ENCODE results near the gene AP4M1.

AP4M1 gene

GRCh38 chr7:100061518-100062193 lies 39.8 kb upstream of the AP4M1 start:
- H3K27me3 ChIP-seq (ENCODE audit: insufficient read depth, poor library complexity, severe bottlenecking) = no peaks in the 10 kb centered on the region
- H3K4me3 ChIP-seq (ENCODE audit: severe bottlenecking) = no peak overlapping the region
- no peak overlapping the region for H3K27ac ChIP-seq (ENCODE audit: poor library complexity, severe bottlenecking)
- TF ChIP-seq CTCF (IDR thresholded peaks at IDR 0.05; ENCODE audit: poor library complexity, severe bottlenecking) = no peak
- DNase-seq (ENCODE audit: low spot score) (no peak), ATAC-seq (ENCODE audit: low read depth) (no peak)
- peaks cover 61% of the 10 kb centered on the region for H3K36me3 ChIP-seq (ENCODE audit: low read depth)
- H3K4me1 ChIP-seq (ENCODE audit: insufficient read depth, poor library complexity, severe bottlenecking) = no peaks in the 10 kb centered on the region
- H3K9me3 ChIP-seq (ENCODE audit: severe bottlenecking) = no peaks in the 10 kb centered on the region

- no peak overlapping the region for H3K27ac ChIP-seq (ENCODE audit: poor library complexity, severe bottlenecking)
- no peaks in the 10 kb centered on the region for H3K4me1 ChIP-seq (ENCODE audit: insufficient read depth, poor library complexity, severe bottlenecking)
- H3K4me3 ChIP-seq (ENCODE audit: severe bottlenecking) = no peak overlapping the region
- ATAC-seq (ENCODE audit: low read depth) = no peak
- no peak for TF ChIP-seq CTCF (IDR thresholded peaks at IDR 0.05; ENCODE audit: poor library complexity, severe bottlenecking)
- DNase-seq (ENCODE audit: low spot score) = no peak
- no peaks in the 10 kb centered on the region for H3K27me3 ChIP-seq (ENCODE audit: insufficient read depth, poor library complexity, severe bottlenecking)
- H3K9me3 ChIP-seq (ENCODE audit: severe bottlenecking) = no peaks in the 10 kb centered on the region
- H3K36me3 ChIP-seq (ENCODE audit: low read depth) = peaks cover 44% of the 10 kb centered on the region
Measured at GRCh38 chr7:100063376-100063775, 38.1 kb upstream of the AP4M1 start.

GRCh38 chr7:100064162-100064561 lies 37.3 kb upstream of the AP4M1 start:
- H3K27ac ChIP-seq (ENCODE audit: poor library complexity, severe bottlenecking) = no peak overlapping the region
- no peak for DNase-seq (ENCODE audit: low spot score)
- peaks cover 41% of the 10 kb centered on the region for H3K36me3 ChIP-seq (ENCODE audit: low read depth)
- H3K4me1 ChIP-seq (ENCODE audit: insufficient read depth, poor library complexity, severe bottlenecking) = no peaks in the 10 kb centered on the region
- ATAC-seq (ENCODE audit: low read depth) = no peak
- H3K4me3 ChIP-seq (ENCODE audit: severe bottlenecking) = no peak overlapping the region
- no peaks in the 10 kb centered on the region for H3K27me3 ChIP-seq (ENCODE audit: insufficient read depth, poor library complexity, severe bottlenecking)
- no peak for TF ChIP-seq CTCF (IDR thresholded peaks at IDR 0.05; ENCODE audit: poor library complexity, severe bottlenecking)
- peaks cover 3% of the 10 kb centered on the region for H3K9me3 ChIP-seq (ENCODE audit: severe bottlenecking)

- TF ChIP-seq CTCF (IDR thresholded peaks at IDR 0.05; ENCODE audit: poor library complexity, severe bottlenecking) = no peak
- no peak overlapping the region for H3K4me3 ChIP-seq (ENCODE audit: severe bottlenecking)
- no peaks in the 10 kb centered on the region for H3K27me3 ChIP-seq (ENCODE audit: insufficient read depth, poor library complexity, severe bottlenecking)
- DNase-seq (ENCODE audit: low spot score) (no peak), ATAC-seq (ENCODE audit: low read depth) (no peak)
- H3K9me3 ChIP-seq (ENCODE audit: severe bottlenecking) = peaks cover 7% of the 10 kb centered on the region
- peaks cover 48% of the 10 kb centered on the region for H3K36me3 ChIP-seq (ENCODE audit: low read depth)
- no peak overlapping the region for H3K27ac ChIP-seq (ENCODE audit: poor library complexity, severe bottlenecking)
- H3K4me1 ChIP-seq (ENCODE audit: insufficient read depth, poor library complexity, severe bottlenecking) = no peaks in the 10 kb centered on the region
Measured at GRCh38 chr7:100065452-100066186, 35.8 kb upstream of the AP4M1 start.

- DNase-seq (ENCODE audit: low spot score) = no peak
- H3K4me1 ChIP-seq (ENCODE audit: insufficient read depth, poor library complexity, severe bottlenecking) = no peaks in the 10 kb centered on the region
- TF ChIP-seq CTCF (IDR thresholded peaks at IDR 0.05; ENCODE audit: poor library complexity, severe bottlenecking) = no peak
Measured at GRCh38 chr7:100066953-100067352, 34.5 kb upstream of the AP4M1 start.

More at GRCh38 chr7:100066953-100067352, 34.5 kb upstream of the AP4M1 start:
- peak; percentile 21; the same call in 1 of the 3 replicates for ATAC-seq (ENCODE audit: low read depth)
- Histone ChIP-seq H3K4me3 (ENCODE audit: severe bottlenecking) (no peak overlapping the region), H3K27me3 (ENCODE audit: insufficient read depth, poor library complexity, severe bottlenecking) (no peaks in the 10 kb centered on the region), H3K9me3 (ENCODE audit: severe bottlenecking) (peaks cover 18% of the 10 kb centered on the region), H3K27ac (ENCODE audit: poor library complexity, severe bottlenecking) (no peak overlapping the region), H3K36me3 (ENCODE audit: low read depth) (peaks cover 62% of the 10 kb centered on the region)

Data from RWPE2 (cell line).